ENCODE measurements around the gene ARHGAP10. TPM values are rescaled to one million over a fixed set of nuclear protein-coding genes. Genes with fewer than 3 reads are reported as not detected.

The ARHGAP10 gene
- total RNA-seq, 1 experiment from 2014 or later, result 11.7 TPM

GRCh38 chr4:148091896-148092295 lies 360.0 kb downstream of the ARHGAP10 start:
- ChIA-PET CTCF (no interaction called here), POLR2A (no interaction called here)
- no TSS peak for BruUV-seq (replicated peaks)
- H3K27me3 ChIP-seq (ENCODE audit: control insufficient read depth, insufficient read depth, low read length), result no peaks in the 10 kb centered on the region
- no peak overlapping the region for H3K27ac ChIP-seq (ENCODE audit: low read length)
- in situ Hi-C loops (cut with HindIII; ENCODE audit: low pct_unique_long_range_greater_than_20kb, low sequenced_read_pairs), result no loop called here
- no peaks in the 10 kb centered on the region for H3K36me3 ChIP-seq (ENCODE audit: control insufficient read depth, insufficient read depth, low read length)
- H3K9me3 ChIP-seq (ENCODE audit: control insufficient read depth, insufficient read depth, low read depth, low read length), result no peaks in the 10 kb centered on the region
- ATAC-seq, result no peak
- TF ChIP-seq REST (IDR thresholded peaks at IDR 0.05; ENCODE audit: insufficient read depth in 1 of 2, low read depth in 2 of 2, low read length in 1 of 2) (no peak), POLR2AphosphoS5 (IDR thresholded peaks at IDR 0.05; ENCODE audit: low read depth, low read length) (no peak), SIN3A (IDR thresholded peaks at IDR 0.05; ENCODE audit: borderline replicate concordance, insufficient read depth, low read depth, low read length) (no peak), CTCF (IDR thresholded peaks at IDR 0.05) (no peak), TCF7L2 (IDR thresholded peaks at IDR 0.05; ENCODE audit: low read depth, low read length) (no peak)
- intact Hi-C loops (cut with micrococcal nuclease; ENCODE audit: unreplicated experiment), result no loop called here
- no peak overlapping the region for H3K4me3 ChIP-seq (ENCODE audit: low read depth in 2 of 2, low read length in 2 of 2)
- no peak for DNase-seq (ENCODE audit: low read depth, low spot score)
- H3K4me1 ChIP-seq (ENCODE audit: control insufficient read depth, insufficient read depth, low read length), result no peaks in the 10 kb centered on the region

GRCh38 chr4:148092316-148093014 lies 360.6 kb downstream of the ARHGAP10 start:
- Histone ChIP-seq H3K4me3 (ENCODE audit: low read depth in 2 of 2, low read length in 2 of 2) (no peak overlapping the region), H3K36me3 (ENCODE audit: control insufficient read depth, insufficient read depth, low read length) (no peaks in the 10 kb centered on the region), H3K9me3 (ENCODE audit: control insufficient read depth, insufficient read depth, low read depth, low read length) (no peaks in the 10 kb centered on the region), H3K27ac (ENCODE audit: low read length) (no peak overlapping the region), H3K4me1 (ENCODE audit: control insufficient read depth, insufficient read depth, low read length) (no peaks in the 10 kb centered on the region), H3K27me3 (ENCODE audit: control insufficient read depth, insufficient read depth, low read length) (no peaks in the 10 kb centered on the region)
- DNase-seq (ENCODE audit: low read depth, low spot score) (no peak), ATAC-seq (no peak)
- CTCF ChIA-PET, result no interaction called here
- in situ Hi-C loops (cut with HindIII; ENCODE audit: low pct_unique_long_range_greater_than_20kb, low sequenced_read_pairs) (no loop called here), intact Hi-C loops (cut with micrococcal nuclease; ENCODE audit: unreplicated experiment) (no loop called here)
- POLR2A ChIA-PET, result no interaction called here
- no TSS peak for BruUV-seq (replicated peaks)
- no peak for TF ChIP-seq CTCF (IDR thresholded peaks at IDR 0.05)
- TF ChIP-seq TCF7L2 (IDR thresholded peaks at IDR 0.05; ENCODE audit: low read depth, low read length), result no peak
- no peak for TF ChIP-seq POLR2AphosphoS5 (IDR thresholded peaks at IDR 0.05; ENCODE audit: low read depth, low read length)
- TF ChIP-seq REST (IDR thresholded peaks at IDR 0.05; ENCODE audit: insufficient read depth in 1 of 2, low read depth in 2 of 2, low read length in 1 of 2), result no peak
- no peak for TF ChIP-seq SIN3A (IDR thresholded peaks at IDR 0.05; ENCODE audit: borderline replicate concordance, insufficient read depth, low read depth, low read length)

All from Panc1 (cell line).